GM21576 (cell line): Measurements from ENCODE around the gene GCFC2.
A peak's percentile ranks its signal among the peaks of the same experiment; 100 is the strongest.
"Not testable (repeated sequence)": the region's sequence is repeated elsewhere in the genome, so short reads cannot be mapped to it uniquely, and the experiment has no call there.

Source experiments
- ATAC-seq: cut with Tn5 transposase; IDR thresholded peaks from one replicate; pipeline ENCODE4 v1.9.1; 2021; ENCODE audit warnings: mild to moderate bottlenecking, moderate library complexity; ENCODE audit not compliant: unreplicated experiment

The GCFC2 gene

GRCh38 chr2:75710577-75711253 is at the start of gene GCFC2:
Gene GCFC2 (minus strand): TSS chr2:75710915. CDS start chr2:75710855, 60 bp downstream.
- ATAC-seq, result peak; percentile 93

- no peak for ATAC-seq
Observed at GRCh38 chr2:75752828-75753227, 42.1 kb upstream of the GCFC2 start.

GRCh38 chr2:75751824-75752468 is 41.2 kb upstream of the GCFC2 start:
- no peak for ATAC-seq

- peak; percentile 69 for ATAC-seq
Observed at GRCh38 chr2:75751360-75751759, 40.6 kb upstream of the GCFC2 start.

GRCh38 chr2:75737961-75738360 is 27.2 kb upstream of the GCFC2 start:
- no peak for ATAC-seq

GRCh38 chr2:75736276-75736675 is 25.6 kb upstream of the GCFC2 start:
- ATAC-seq, result no peak

- no peak for ATAC-seq
Observed at GRCh38 chr2:75729861-75730260, 19.1 kb upstream of the GCFC2 start.

GRCh38 chr2:75728614-75729419 is 18.1 kb upstream of the GCFC2 start:
- ATAC-seq, result no peak

- ATAC-seq, result no peak
Observed at GRCh38 chr2:75722687-75723086, 12.0 kb upstream of the GCFC2 start.

- no peak for ATAC-seq
Observed at GRCh38 chr2:75720525-75720924, 9.8 kb upstream of the GCFC2 start.

- ATAC-seq, result no peak
Observed at GRCh38 chr2:75719616-75720015, 8.9 kb upstream of the GCFC2 start.

GRCh38 chr2:75716406-75716805 is 5.7 kb upstream of the GCFC2 start:
- ATAC-seq, result no peak

GRCh38 chr2:75711590-75711989 is 875 bp upstream of the GCFC2 start:
- not testable (repeated sequence) for ATAC-seq

GRCh38 chr2:75710220-75710576 is 517 bp downstream of the GCFC2 start:
- no peak for ATAC-seq

- no peak for ATAC-seq
Observed at GRCh38 chr2:75709297-75709696, 1.4 kb downstream of the GCFC2 start.

GRCh38 chr2:75707901-75708300 is 2.8 kb downstream of the GCFC2 start:
- no peak for ATAC-seq

GRCh38 chr2:75705921-75706320 is 4.8 kb downstream of the GCFC2 start:
- ATAC-seq, result no peak

GRCh38 chr2:75703589-75704287 is 7.0 kb downstream of the GCFC2 start:
- ATAC-seq, result no peak

GRCh38 chr2:75702593-75702992 is 8.1 kb downstream of the GCFC2 start:
- no peak for ATAC-seq

GRCh38 chr2:75698918-75699317 is 11.8 kb downstream of the GCFC2 start:
- ATAC-seq, result no peak

GRCh38 chr2:75688196-75688595 is 22.5 kb downstream of the GCFC2 start:
- ATAC-seq, result no peak
